ENCODE measurements around the gene MOK. TPM values are rescaled to one million over a fixed set of nuclear protein-coding genes. Genes with fewer than 3 reads are reported as not detected.

MOK gene
- total and polyA plus RNA-seq, 2 donors (not counting 1 experiment from before 2014, with no cell fraction given), result 4.3 to 4.7 TPM

DNA sequence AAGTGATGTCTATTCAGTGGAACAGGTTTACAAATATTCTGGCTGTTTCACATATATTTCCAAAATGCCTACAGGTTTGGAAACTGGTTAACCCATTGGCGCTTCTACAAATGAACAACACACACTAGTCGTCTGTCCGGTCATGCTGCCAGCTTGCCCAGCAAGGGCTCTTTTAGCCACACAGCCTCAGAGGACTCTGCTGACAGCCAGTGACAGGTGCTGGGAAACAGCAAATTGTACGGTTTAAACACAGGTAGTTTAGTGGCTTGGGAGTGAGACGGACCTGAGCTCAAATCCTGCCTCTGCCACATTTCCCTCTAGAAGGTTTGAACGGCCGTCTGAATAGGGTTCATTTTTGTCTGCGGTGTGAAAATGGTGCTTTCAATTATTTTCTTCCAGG is 53.8 kb downstream of the MOK start:
- no peaks in the 10 kb centered on the region for H3K36me3 ChIP-seq (ENCODE audit: control insufficient read depth, insufficient read depth, low read length)
- no peaks in the 10 kb centered on the region for H3K9me3 ChIP-seq (ENCODE audit: control insufficient read depth, insufficient read depth, low read depth, low read length)
- DNase-seq (ENCODE audit: low read depth in 2 of 2), result no peak
- H3K9ac ChIP-seq (ENCODE audit: insufficient read depth, low read length), result no peak overlapping the region
- no peaks in the 10 kb centered on the region for H3K27me3 ChIP-seq (ENCODE audit: control insufficient read depth, insufficient read depth, low read length)
- H3K4me3 ChIP-seq (replicated peaks in 1 of 4; ENCODE audit: control extremely low read depth in 1 of 4, insufficient read depth in 1 of 4, low read depth in 3 of 4, low read length in 4 of 4), result no peak overlapping the region
- no peak overlapping the region for H3K27ac ChIP-seq (ENCODE audit: insufficient read depth, low read length)
- H2AFZ ChIP-seq (ENCODE audit: low read length), result no peak overlapping the region
- H3K79me2 ChIP-seq (ENCODE audit: control insufficient read depth, insufficient read depth, low read length), result no peaks in the 10 kb centered on the region
- TF ChIP-seq, protein P1, sequence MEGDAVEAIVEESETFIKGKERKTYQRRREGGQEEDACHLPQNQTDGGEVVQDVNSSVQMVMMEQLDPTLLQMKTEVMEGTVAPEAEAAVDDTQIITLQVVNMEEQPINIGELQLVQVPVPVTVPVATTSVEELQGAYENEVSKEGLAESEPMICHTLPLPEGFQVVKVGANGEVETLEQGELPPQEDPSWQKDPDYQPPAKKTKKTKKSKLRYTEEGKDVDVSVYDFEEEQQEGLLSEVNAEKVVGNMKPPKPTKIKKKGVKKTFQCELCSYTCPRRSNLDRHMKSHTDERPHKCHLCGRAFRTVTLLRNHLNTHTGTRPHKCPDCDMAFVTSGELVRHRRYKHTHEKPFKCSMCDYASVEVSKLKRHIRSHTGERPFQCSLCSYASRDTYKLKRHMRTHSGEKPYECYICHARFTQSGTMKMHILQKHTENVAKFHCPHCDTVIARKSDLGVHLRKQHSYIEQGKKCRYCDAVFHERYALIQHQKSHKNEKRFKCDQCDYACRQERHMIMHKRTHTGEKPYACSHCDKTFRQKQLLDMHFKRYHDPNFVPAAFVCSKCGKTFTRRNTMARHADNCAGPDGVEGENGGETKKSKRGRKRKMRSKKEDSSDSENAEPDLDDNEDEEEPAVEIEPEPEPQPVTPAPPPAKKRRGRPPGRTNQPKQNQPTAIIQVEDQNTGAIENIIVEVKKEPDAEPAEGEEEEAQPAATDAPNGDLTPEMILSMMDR (conservative IDR thresholded peaks at IDR 0.05 in 1 of 2, IDR thresholded peaks at IDR 0.05 in 1 of 2; ENCODE audit: low read depth in 1 of 2, low read length in 2 of 2), result no peak
- TF ChIP-seq EZH2 (IDR thresholded peaks at IDR 0.05; ENCODE audit: low read length, missing control alignments), result no peak
- no peak overlapping the region for H3K4me2 ChIP-seq (ENCODE audit: extremely low read depth, insufficient read depth, low read length)
- no peaks in the 10 kb centered on the region for H3K4me1 ChIP-seq (ENCODE audit: control insufficient read depth, extremely low read depth, insufficient read depth, low read length)
- H4K20me1 ChIP-seq (ENCODE audit: control insufficient read depth, extremely low read depth, insufficient read depth, low read length), result no peaks in the 10 kb centered on the region

- Histone ChIP-seq H4K20me1 (ENCODE audit: control insufficient read depth, extremely low read depth, insufficient read depth, low read length) (no peaks in the 10 kb centered on the region), H3K27ac (ENCODE audit: insufficient read depth, low read length) (no peak overlapping the region), H3K4me2 (ENCODE audit: extremely low read depth, insufficient read depth, low read length) (no peak overlapping the region), H3K9me3 (ENCODE audit: control insufficient read depth, insufficient read depth, low read depth, low read length) (no peaks in the 10 kb centered on the region), H3K79me2 (ENCODE audit: control insufficient read depth, insufficient read depth, low read length) (no peaks in the 10 kb centered on the region), H2AFZ (ENCODE audit: low read length) (no peak overlapping the region), H3K4me1 (ENCODE audit: control insufficient read depth, extremely low read depth, insufficient read depth, low read length) (no peaks in the 10 kb centered on the region), H3K4me3 (replicated peaks in 1 of 4; ENCODE audit: control extremely low read depth in 1 of 4, insufficient read depth in 1 of 4, low read depth in 3 of 4, low read length in 4 of 4) (no peak overlapping the region), H3K36me3 (ENCODE audit: control insufficient read depth, insufficient read depth, low read length) (no peaks in the 10 kb centered on the region), H3K9ac (ENCODE audit: insufficient read depth, low read length) (no peak overlapping the region), H3K27me3 (ENCODE audit: control insufficient read depth, insufficient read depth, low read length) (no peaks in the 10 kb centered on the region)
- no peak for DNase-seq (ENCODE audit: low read depth in 2 of 2)
- TF ChIP-seq, protein P1 (conservative IDR thresholded peaks at IDR 0.05 in 1 of 2, IDR thresholded peaks at IDR 0.05 in 1 of 2; ENCODE audit: low read depth in 1 of 2, low read length in 2 of 2), result no peak
Measured at GRCh38 chr14:102250636-102251035, 54.3 kb downstream of the MOK start.

- DNase-seq (ENCODE audit: low read depth in 2 of 2), result no peak
- Histone ChIP-seq H3K4me3 (replicated peaks in 1 of 4; ENCODE audit: control extremely low read depth in 1 of 4, insufficient read depth in 1 of 4, low read depth in 3 of 4, low read length in 4 of 4) (no peak overlapping the region), H4K20me1 (ENCODE audit: control insufficient read depth, extremely low read depth, insufficient read depth, low read length) (no peaks in the 10 kb centered on the region), H3K4me1 (ENCODE audit: control insufficient read depth, extremely low read depth, insufficient read depth, low read length) (no peaks in the 10 kb centered on the region), H3K9me3 (ENCODE audit: control insufficient read depth, insufficient read depth, low read depth, low read length) (no peaks in the 10 kb centered on the region), H3K27me3 (ENCODE audit: control insufficient read depth, insufficient read depth, low read length) (no peaks in the 10 kb centered on the region), H3K36me3 (ENCODE audit: control insufficient read depth, insufficient read depth, low read length) (no peaks in the 10 kb centered on the region), H3K4me2 (ENCODE audit: extremely low read depth, insufficient read depth, low read length) (no peak overlapping the region), H3K79me2 (ENCODE audit: control insufficient read depth, insufficient read depth, low read length) (no peaks in the 10 kb centered on the region), H2AFZ (ENCODE audit: low read length) (no peak overlapping the region), H3K27ac (ENCODE audit: insufficient read depth, low read length) (no peak overlapping the region), H3K9ac (ENCODE audit: insufficient read depth, low read length) (no peak overlapping the region)
- TF ChIP-seq EZH2 (IDR thresholded peaks at IDR 0.05; ENCODE audit: low read length, missing control alignments), result no peak
- TF ChIP-seq, protein P1 (conservative IDR thresholded peaks at IDR 0.05 in 1 of 2, IDR thresholded peaks at IDR 0.05 in 1 of 2; ENCODE audit: low read depth in 1 of 2, low read length in 2 of 2), result no peak
Measured at GRCh38 chr14:102249981-102250380, 55.0 kb downstream of the MOK start.
